Dedifferentiated amniotic fluid mesenchymal stem cell (primary cell): ENCODE results near the gene ADD1.

ENCODE experiments used
- DNase-seq: peaks from one replicate; pipeline ENCODE4 v3.0.0-alpha.2; 2016; ENCODE audit errors: extremely low spot score

ADD1 gene

GRCh38 chr4:2804973-2805501 is 38.6 kb upstream of the ADD1 start:
- no peak for DNase-seq

GRCh38 chr4:2805712-2806389 is 37.8 kb upstream of the ADD1 start:
- no peak for DNase-seq

DNA sequence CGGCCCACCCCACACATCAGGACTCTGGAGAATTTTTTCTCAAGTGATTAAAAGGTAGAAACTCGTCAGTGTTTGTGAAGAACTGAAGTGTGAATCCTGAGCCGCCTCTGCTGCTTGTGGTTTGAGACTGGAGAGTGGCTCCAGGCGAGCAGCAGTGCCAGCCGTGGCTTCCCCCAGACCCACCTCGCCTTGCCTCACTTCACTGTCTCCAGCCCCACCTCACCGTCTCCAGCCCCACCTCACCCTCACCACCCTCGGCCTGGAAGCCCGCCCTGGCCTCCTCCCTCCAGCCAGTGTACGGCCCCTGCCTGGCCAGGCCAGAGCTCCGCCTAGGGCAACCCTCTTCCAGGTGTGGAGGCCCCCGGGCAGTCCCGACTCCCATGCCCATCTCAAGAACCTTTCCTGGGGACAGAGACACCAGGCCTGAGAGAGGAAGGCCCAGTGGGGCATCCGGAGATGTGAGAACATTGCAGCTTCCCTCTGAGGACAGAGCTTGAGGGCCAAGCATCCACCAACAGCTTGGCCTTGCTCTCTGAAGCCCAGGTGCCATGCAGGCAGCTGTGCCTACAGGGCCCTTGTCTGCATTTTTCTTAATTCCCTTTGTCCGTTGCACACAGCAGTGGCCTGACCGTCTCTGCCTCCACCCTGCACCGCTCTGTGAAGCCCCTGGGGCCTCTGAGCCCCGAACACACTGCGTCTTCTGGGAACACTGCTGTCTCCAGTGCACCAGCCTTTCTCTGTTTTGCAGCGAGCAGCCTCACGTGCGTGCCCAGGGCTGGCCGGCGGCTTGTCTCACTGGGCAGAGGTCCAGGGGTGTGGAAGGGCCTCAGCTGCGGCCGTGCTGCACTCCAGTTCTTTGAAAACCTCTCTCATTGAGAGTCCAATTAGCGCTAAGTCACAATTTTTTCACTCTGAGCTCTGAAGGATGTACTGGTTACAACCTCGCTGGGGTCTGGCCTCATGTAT is 37.0 kb upstream of the ADD1 start:
- peak; percentile 53 for DNase-seq

GRCh38 chr4:2807571-2807970 is 36.1 kb upstream of the ADD1 start:
- no peak for DNase-seq

DNA sequence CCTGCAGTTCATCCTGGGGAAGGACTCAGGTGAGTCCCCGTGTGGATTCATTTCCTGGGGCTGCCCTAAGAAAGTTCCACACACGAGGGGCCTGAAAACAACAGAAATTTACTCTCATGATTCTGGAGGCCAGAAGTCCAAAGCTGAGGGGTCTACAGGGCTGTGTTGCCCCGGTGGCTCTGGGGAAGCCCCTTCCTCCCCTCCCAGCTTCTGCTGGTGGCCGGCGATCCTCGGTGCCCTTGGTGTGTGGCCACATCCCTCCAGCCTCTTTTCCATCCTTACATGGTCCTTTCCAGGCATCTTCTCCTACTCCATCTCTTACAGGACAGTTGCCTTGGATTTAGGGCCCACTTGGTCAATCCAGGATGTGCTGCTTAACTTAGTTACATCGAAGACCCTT is 35.6 kb upstream of the ADD1 start:
- DNase-seq = no peak

GRCh38 chr4:2809610-2810180 is 33.9 kb upstream of the ADD1 start:
- DNase-seq = no peak

DNA sequence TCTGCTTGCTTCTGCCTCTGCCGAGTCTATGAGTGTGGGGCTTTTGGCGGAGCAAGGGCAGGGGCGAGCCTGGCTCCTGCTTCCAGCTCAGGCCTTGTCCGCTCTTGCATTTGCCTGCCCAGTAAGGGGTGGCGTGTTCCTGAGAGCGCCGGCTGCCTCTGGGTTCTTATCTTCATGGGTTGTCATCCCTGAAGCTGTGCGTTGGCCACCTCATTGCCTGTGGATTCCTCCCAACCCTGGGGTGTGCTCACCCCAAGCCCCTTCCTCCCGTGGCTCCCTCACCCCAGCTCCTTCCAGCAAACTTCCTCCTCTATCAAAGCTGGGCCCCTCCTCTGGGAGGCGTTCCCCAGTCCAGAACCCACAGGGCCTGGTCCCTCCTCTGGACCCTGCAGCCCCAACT is 33.3 kb upstream of the ADD1 start:
- DNase-seq = no peak

GRCh38 chr4:2811830-2812611 is 31.6 kb upstream of the ADD1 start:
- DNase-seq = no peak

- DNase-seq = no peak
Observed at GRCh38 chr4:2812612-2813354, 30.9 kb upstream of the ADD1 start.

- no peak for DNase-seq
Observed at GRCh38 chr4:2813446-2814405, 29.9 kb upstream of the ADD1 start.

- DNase-seq = no peak
Observed at GRCh38 chr4:2814627-2815270, 28.9 kb upstream of the ADD1 start.

DNA sequence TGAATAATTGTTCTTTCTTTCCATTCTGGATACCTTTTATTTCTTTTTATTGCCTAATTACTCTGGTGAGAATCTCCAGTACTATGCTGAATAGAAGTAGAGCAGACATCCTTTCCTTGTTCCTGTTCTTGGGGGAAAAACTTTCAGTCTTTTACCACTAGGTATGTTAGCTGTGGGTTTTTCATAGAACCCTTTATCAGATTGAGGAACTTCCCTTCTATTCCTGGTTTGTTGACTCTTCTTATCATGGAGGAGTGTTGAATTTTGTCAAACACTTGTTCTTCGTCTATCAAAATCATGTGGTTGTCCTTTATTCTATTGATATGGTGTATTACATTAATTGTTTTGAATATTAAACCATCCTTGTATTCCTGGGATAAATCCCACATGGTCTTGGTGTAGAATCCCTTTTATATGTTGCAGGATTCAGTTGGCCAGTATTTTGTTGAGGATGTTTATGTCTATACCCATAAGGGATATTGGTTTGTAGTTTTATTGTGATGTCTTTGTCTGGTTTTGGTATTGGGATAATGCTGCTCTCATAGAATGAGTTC is 27.2 kb upstream of the ADD1 start:
- no peak for DNase-seq

DNA sequence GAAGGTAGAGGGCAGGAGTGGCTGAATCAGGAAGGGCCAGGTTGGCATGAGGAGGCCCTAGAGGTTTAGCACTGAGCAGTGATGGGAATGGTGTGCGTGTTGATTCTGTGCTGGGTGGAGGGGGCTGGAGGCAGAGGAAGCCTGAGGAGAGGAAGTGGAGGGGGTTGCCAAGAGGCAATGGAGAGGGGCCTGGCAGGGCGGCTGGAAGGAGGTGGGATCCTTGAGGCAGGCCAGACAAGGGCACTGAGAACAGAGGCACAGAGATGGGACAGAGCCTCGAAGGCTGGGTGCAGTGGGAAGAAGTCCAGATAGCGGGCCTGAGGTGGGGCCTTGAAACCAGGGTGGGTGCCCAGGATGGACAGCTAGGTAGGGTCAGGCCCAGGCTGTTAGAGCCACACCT is 26.5 kb upstream of the ADD1 start:
- DNase-seq = no peak

- no peak for DNase-seq
Observed at GRCh38 chr4:2817701-2818350, 25.8 kb upstream of the ADD1 start.

DNA sequence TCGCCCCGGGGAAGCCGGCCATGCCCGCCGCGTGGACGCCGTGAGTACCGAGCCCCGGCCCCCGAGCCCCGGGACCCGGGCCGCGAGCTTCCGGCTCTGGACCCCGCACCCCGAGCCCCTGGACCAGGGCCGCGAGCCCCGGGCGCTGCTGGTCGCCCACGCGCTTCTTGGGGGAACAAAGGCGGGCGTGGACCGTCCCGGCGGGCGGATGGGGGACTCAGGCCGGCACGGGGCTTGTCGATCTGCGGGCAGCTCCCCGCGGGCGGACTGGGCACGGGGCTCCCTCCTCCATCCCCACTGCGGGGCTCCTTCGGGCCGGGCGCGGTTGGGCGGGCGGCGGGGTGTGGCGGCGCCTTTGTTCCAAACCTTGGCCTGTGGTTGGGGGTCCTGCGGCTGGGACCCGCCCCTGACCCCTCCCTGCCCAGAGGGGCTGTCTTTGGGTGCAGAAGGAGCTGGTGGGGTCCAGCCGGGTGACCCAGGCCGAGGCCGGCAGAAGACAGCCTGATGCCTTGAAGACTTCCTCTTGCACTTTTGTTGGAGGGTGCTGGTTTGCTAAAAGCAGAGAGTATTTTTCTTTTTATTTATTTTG is 25.2 kb upstream of the ADD1 start:
- no peak for DNase-seq

GRCh38 chr4:2819244-2820215 is 24.1 kb upstream of the ADD1 start:
- no peak for DNase-seq
